Endodermal cell (in vitro differentiated cells): ENCODE data around the gene SPAG16. TPM values are rescaled to one million over a fixed set of nuclear protein-coding genes. Genes with fewer than 3 reads are reported as not detected.

Experiments used
- DNase-seq: peaks from one replicate; pipeline ENCODE4 v3.0.0-alpha.2; 2017
- H3K27ac ChIP-seq: 2 replicates; pipeline ENCODE4 v1.5.1; 2013; ENCODE audit warnings: mild to moderate bottlenecking, low read depth, low read length, moderate library complexity
- H3K27me3 ChIP-seq: 2 replicates; pipeline ENCODE4 v1.6.1; 2013; ENCODE audit warnings: mild to moderate bottlenecking, low read length, moderate library complexity; ENCODE audit not compliant: insufficient read depth, control insufficient read depth, poor library complexity, severe bottlenecking
- H3K36me3 ChIP-seq: 2 replicates; pipeline ENCODE4 v1.7.0; 2013; ENCODE audit warnings: mild to moderate bottlenecking, low read length, moderate library complexity; ENCODE audit not compliant: control insufficient read depth, insufficient read depth
- H3K4me1 ChIP-seq: one replicate; pipeline ENCODE4 v1.7.0; 2013; ENCODE audit warnings: low read length; ENCODE audit not compliant: control insufficient read depth, insufficient read depth
- H3K4me3 ChIP-seq: 2 replicates; pipeline ENCODE4 v1.5.1; 2013; ENCODE audit warnings: mild to moderate bottlenecking, low read length, moderate library complexity
- H3K9ac ChIP-seq: 2 replicates; pipeline ENCODE4 v1.6.1; 2013; ENCODE audit warnings: mild to moderate bottlenecking, low read length, moderate library complexity; ENCODE audit not compliant: poor library complexity, severe bottlenecking; ENCODE audit errors: extremely low read depth
- H3K9me3 ChIP-seq: 2 replicates; pipeline ENCODE4 v1.6.1; 2013; ENCODE audit warnings: mild to moderate bottlenecking, low read length, moderate library complexity; ENCODE audit not compliant: control insufficient read depth
- H3K27ac Mint-ChIP-seq: 2 replicates; pipeline ENCODE4 v1.8.0; 2020; ENCODE audit warnings: mixed read lengths
- H3K27me3 Mint-ChIP-seq: 2 replicates; pipeline ENCODE4 v1.8.0; 2021; ENCODE audit warnings: mild to moderate bottlenecking, mixed read lengths; ENCODE audit not compliant: insufficient read depth
- H3K36me3 Mint-ChIP-seq: 2 replicates; pipeline ENCODE4 v1.8.0; 2020; ENCODE audit warnings: low read depth, mixed read lengths
- H3K4me1 Mint-ChIP-seq: 2 replicates; pipeline ENCODE4 v1.8.0; 2020; ENCODE audit warnings: mixed read lengths
- H3K4me3 Mint-ChIP-seq: 2 replicates; pipeline ENCODE4 v1.8.0; 2020; ENCODE audit warnings: mild to moderate bottlenecking, moderate library complexity, mixed read lengths
- H3K9me3 Mint-ChIP-seq: 2 replicates; pipeline ENCODE4 v1.8.0; 2020; ENCODE audit warnings: mild to moderate bottlenecking, mixed read lengths
- CTCF ChIP-seq: fragments of 200-600 bp; sonication (generic); conservative IDR thresholded peaks from 2 replicates; pipeline ENCODE4 v1.5.0; 2021; ENCODE audit warnings: antibody characterized with exemption, mild to moderate bottlenecking
- WGBS, 2 experiments: methylation state at CpG; one replicate each; pipeline versions ENCODE4 v1.1.5 to v1.1.7; 2013; ENCODE audit warnings: missing lambda C conversion rate in 2 of 2, mixed read lengths in 1 of 2; ENCODE audit not compliant: insufficient coverage in 1 of 2, insufficient read length in 1 of 2; 5-methylcytosine and 5-hydroxymethylcytosine counted together
- total RNA-seq, 2 donors: library from RNA; stranded (reverse); fragmentation: NEBNext Ultra II Directional in 1 of 2; extraction: Animal tissue kit (Norgen Biotek cat#: 25700) in 1 of 2; gene quantifications; 2 replicates in 1 of 2; 3 replicates in 1 of 2; pipeline ENCODE4 v1.2.1, GENCODE V29; 2021

SPAG16 gene
- total RNA-seq, 2 donors from 2014 or later = 27.8 to 38.2 TPM

GRCh38 chr2:213249502-213249901 is 34.8 kb upstream of the SPAG16 start:
- no peak overlapping the region for H3K27ac Mint-ChIP-seq
- WGBS, 2 experiments = 88 to 93% methylated on average over 6 of the region's 6 CpGs

GRCh38 chr2:213251618-213252017 is 32.6 kb upstream of the SPAG16 start:
- DNase-seq = no peak
- WGBS, 2 experiments = 6 to 14% methylated on average over 1 to 2 of the region's 3 CpGs
- H3K27ac Mint-ChIP-seq = peak overlapping the region; percentile 87

More at GRCh38 chr2:213249502-213249901, 34.8 kb upstream of the SPAG16 start:
- Histone ChIP-seq H3K4me1 (no peaks in the 10 kb centered on the region), H3K36me3 (no peaks in the 10 kb centered on the region), H3K9ac (no peak overlapping the region), H3K9me3 (no peaks in the 10 kb centered on the region), H3K27ac (no peak overlapping the region), H3K27me3 (no peaks in the 10 kb centered on the region), H3K4me3 (no peak overlapping the region)
- Mint-ChIP-seq H3K27me3 (no peaks in the 10 kb centered on the region), H3K4me3 (no peak overlapping the region), H3K4me1 (peaks cover 13% of the 10 kb centered on the region), H3K36me3 (no peaks in the 10 kb centered on the region), H3K9me3 (no peaks in the 10 kb centered on the region)
- no peak for DNase-seq
- no peak for TF ChIP-seq CTCF

GRCh38 chr2:213252206-213252605 is 32.1 kb upstream of the SPAG16 start:
- Mint-ChIP-seq H3K27me3 (no peaks in the 10 kb centered on the region), H3K4me1 (peaks cover 13% of the 10 kb centered on the region), H3K4me3 (no peak overlapping the region), H3K36me3 (no peaks in the 10 kb centered on the region), H3K9me3 (peaks cover 5% of the 10 kb centered on the region), H3K27ac (peak overlapping the region; percentile 87)
- DNase-seq = no peak
- Histone ChIP-seq H3K27me3 (no peaks in the 10 kb centered on the region), H3K36me3 (no peaks in the 10 kb centered on the region), H3K4me3 (no peak overlapping the region), H3K9me3 (no peaks in the 10 kb centered on the region), H3K9ac (no peak overlapping the region), H3K27ac (no peak overlapping the region), H3K4me1 (no peaks in the 10 kb centered on the region)
- 40 to 63% methylated on average over 1 of the region's 1 CpG for WGBS, 2 experiments
- no peak for TF ChIP-seq CTCF

More at GRCh38 chr2:213251618-213252017, 32.6 kb upstream of the SPAG16 start:
- H3K4me1 ChIP-seq = no peaks in the 10 kb centered on the region
- no peak overlapping the region for H3K4me3 ChIP-seq
- H3K27ac ChIP-seq = no peak overlapping the region
- no peaks in the 10 kb centered on the region for H3K27me3 Mint-ChIP-seq
- no peaks in the 10 kb centered on the region for H3K36me3 Mint-ChIP-seq
- no peaks in the 10 kb centered on the region for H3K9me3 ChIP-seq
- H3K9ac ChIP-seq = no peak overlapping the region
- TF ChIP-seq CTCF = peak; percentile 84
- H3K27me3 ChIP-seq = no peaks in the 10 kb centered on the region
- no peaks in the 10 kb centered on the region for H3K36me3 ChIP-seq
- no peak overlapping the region for H3K4me3 Mint-ChIP-seq
- peaks cover 3% of the 10 kb centered on the region for H3K9me3 Mint-ChIP-seq
- peaks cover 13% of the 10 kb centered on the region for H3K4me1 Mint-ChIP-seq
